Measurements from ENCODE around the gene RAPGEF5.

RAPGEF5 gene

DNA sequence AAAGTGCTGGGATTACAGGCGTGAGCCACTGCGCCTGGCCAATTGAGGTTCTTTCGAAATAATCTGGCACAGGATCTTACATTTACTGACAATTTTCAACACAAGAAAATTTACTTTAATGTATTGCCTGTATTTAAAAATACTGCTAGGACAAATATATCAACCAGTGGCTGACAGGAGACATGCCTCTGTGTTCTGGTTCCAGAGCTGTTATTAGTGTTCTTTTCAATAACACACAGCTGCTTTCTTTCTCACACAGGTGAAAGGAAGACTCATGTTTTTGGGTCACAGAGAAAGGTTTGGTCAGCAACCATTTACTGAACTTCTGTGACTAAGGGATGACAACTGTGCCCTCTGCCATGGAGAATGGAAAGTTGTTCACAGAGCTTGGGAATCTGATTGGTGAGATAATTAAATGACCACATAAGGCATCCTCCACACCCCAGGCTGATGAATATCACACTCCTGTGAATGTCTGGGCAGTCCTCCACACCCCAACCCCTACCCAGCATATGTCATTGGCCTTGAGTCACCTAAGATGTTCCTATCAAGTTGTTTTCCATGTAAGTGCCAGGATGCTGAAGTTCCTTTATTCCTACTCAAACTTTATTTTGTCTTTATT, 180.1 kb downstream of the RAPGEF5 start:
- no peak for DNase-seq
- CTCF ChIA-PET = no interaction called here
- peaks cover 13% of the 10 kb centered on the region for H3K27me3 Mint-ChIP-seq
- H3K27ac Mint-ChIP-seq = no peak overlapping the region
- H3K9me3 Mint-ChIP-seq = no peaks in the 10 kb centered on the region
- peaks cover 18% of the 10 kb centered on the region for H3K4me1 Mint-ChIP-seq
- no peak overlapping the region for H3K4me3 Mint-ChIP-seq
- no peaks in the 10 kb centered on the region for H3K36me3 Mint-ChIP-seq

DNA sequence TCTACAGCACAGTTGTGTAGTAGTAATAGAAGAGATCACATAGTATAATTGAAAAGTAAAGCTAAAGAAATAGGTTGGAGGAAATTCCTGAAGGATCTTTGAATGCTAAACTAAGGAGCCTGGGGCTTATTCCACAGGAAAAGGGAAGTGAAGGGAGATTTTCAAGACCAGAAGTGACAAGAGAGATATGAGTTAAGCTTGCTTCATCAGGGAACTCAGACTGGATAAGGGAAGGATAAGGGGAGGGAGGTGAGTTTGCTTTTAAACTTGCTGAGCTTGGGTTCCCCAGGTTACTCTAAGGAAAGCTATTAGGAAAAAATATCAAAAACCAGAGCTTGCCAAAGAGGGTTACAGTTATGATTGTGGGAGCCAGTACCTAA, 182.4 kb downstream of the RAPGEF5 start:
- Mint-ChIP-seq H3K9me3 (no peaks in the 10 kb centered on the region), H3K27ac (peak overlapping the region; percentile 1), H3K4me3 (no peak overlapping the region), H3K36me3 (no peaks in the 10 kb centered on the region), H3K4me1 (peaks cover 18% of the 10 kb centered on the region), H3K27me3 (peaks cover 13% of the 10 kb centered on the region)
- DNase-seq = no peak
- CTCF ChIA-PET = no interaction called here

DNA sequence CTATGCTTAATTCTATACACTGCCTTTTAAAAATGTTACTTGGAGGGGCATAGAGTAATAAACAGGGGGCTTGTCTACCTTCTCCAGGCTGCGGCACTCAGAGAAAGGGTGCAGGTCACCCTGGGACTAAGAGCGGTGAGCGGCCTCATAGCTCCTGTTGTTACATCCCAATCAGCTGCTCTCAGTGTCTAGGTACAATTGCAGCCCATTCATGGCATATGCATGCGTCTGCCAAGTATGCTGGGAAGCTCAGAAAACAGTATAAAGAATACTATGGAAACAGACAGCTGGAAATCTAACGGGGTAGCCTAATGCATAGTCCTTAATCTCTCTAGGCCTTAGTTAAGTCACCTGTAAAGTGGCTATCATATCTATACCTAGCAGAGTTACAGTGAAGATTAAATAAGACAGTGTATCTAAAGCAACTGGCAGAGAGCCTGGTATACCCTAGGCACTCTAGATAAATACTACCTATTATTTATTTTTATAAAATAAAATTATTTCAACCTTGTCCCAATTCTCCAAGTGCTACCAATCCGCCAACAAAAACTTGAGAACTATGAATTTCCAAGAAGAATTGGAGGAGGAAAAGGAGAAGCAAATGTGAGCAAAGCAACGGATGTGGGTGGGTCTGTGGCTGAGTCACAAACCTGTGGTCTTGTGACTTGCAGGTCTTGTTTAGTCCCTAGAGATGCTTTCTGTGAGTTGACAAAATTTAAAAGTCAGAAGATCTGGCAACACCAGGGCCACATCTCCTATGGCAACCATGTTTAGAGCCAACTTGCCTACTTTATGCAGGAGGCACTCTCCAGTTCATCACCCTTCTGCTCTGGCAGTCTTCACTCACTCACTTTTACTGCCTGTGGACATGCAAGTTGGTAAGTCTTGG, 183.0 kb downstream of the RAPGEF5 start:
- H3K4me3 Mint-ChIP-seq = no peak overlapping the region
- DNase-seq = peak; percentile 75
- CTCF ChIA-PET = no interaction called here

DNA sequence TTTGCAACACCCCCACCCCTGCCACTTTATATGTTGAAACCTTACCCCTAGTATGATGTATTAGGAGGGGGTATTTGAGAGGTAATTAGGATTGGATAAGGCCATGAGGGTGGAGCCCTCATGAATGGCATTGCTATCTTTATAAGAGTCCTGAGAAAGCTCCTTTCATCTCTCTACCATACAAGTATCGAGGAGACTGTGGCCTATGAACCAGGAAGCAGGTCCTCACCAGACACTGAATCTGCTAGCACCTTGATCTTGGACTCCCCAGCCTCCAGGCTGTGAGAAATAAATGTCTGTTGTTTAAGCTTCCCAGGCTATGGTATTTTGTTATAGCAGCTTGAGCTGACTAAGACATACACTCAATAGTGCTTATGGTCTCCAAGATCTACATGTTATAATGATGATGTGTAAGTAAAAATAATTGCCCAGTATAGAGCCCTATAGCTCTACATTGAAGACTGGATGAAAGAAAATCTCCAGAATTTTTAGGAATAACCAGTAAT, 188.8 kb downstream of the RAPGEF5 start:
- H3K9me3 Mint-ChIP-seq = no peaks in the 10 kb centered on the region
- CTCF ChIA-PET = no interaction called here
- no peak overlapping the region for H3K27ac Mint-ChIP-seq
- peaks cover 12% of the 10 kb centered on the region for H3K27me3 Mint-ChIP-seq
- H3K4me3 Mint-ChIP-seq = no peak overlapping the region
- H3K36me3 Mint-ChIP-seq = no peaks in the 10 kb centered on the region
- peaks cover 1% of the 10 kb centered on the region for H3K4me1 Mint-ChIP-seq
- DNase-seq = no peak

More for the DNA sequence above, 183.0 kb downstream of the RAPGEF5 start:
- Mint-ChIP-seq H3K27me3 (peaks cover 13% of the 10 kb centered on the region), H3K27ac (peak overlapping the region; percentile 1), H3K36me3 (no peaks in the 10 kb centered on the region), H3K4me1 (peaks cover 18% of the 10 kb centered on the region), H3K9me3 (no peaks in the 10 kb centered on the region)

DNA sequence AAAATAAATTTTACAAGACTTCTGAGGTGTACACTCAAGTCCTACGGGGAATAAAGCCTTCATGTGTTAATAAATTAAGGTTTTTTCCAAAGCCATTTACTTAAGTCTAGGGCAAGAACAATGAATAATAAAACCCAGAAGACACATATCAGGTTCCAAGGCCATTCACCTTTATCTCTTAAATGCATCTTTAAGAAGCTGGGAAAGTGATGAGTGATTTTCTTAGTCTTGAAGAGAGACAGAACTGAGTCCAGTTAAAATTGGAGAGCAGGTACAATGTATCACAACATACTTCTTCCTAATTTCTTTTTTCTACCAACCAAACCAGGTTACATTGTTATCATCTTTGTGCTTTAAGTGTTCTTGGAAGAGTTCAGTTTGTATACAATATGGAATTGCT, 189.5 kb downstream of the RAPGEF5 start:
- Mint-ChIP-seq H3K9me3 (no peaks in the 10 kb centered on the region), H3K4me1 (no peaks in the 10 kb centered on the region), H3K27ac (no peak overlapping the region), H3K36me3 (no peaks in the 10 kb centered on the region), H3K4me3 (no peak overlapping the region), H3K27me3 (peaks cover 12% of the 10 kb centered on the region)
- no peak for DNase-seq
- CTCF ChIA-PET = no interaction called here

DNA sequence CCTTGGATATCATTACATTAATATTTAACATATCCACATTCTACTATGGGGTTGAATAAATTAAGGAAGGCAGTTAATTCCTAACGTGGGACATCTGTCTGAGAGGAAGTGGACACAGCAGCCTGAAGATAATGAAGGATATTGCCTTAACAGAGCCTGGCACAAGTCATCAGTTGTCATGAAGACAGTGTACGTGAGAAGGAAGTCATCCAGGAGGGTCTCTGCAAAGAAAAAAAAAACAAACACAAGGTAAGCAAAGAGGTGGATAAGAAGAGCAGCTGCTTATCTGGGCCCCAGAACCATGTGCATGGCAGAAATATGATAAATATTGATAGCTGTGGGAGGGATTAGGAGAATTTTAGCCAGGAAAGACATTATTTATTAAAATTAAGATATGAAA, 190.0 kb downstream of the RAPGEF5 start:
- no peak for DNase-seq
- H3K4me3 Mint-ChIP-seq = no peak overlapping the region
- CTCF ChIA-PET = no interaction called here
- peaks cover 12% of the 10 kb centered on the region for H3K27me3 Mint-ChIP-seq
- no peaks in the 10 kb centered on the region for H3K36me3 Mint-ChIP-seq
- no peaks in the 10 kb centered on the region for H3K9me3 Mint-ChIP-seq
- no peaks in the 10 kb centered on the region for H3K4me1 Mint-ChIP-seq
- H3K27ac Mint-ChIP-seq = no peak overlapping the region

DNA sequence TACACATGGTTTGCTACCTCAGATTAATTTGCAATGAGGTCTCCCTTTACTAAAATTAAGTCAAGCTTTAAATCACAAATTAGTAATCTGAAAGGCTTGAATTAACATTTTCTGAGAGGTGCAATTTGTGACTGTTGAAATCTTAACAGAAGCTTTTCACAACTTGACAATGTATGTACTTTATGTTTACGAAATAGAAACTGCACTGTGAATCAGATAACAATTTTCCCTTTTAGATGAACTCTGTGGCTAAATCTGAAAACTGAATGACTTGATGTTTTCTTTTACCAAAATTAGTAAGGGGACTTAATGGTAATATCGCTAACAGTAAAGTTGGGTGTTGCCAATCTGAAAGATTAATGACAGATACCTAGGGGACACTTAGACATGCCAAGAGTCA, 197.6 kb downstream of the RAPGEF5 start:
- Mint-ChIP-seq H3K4me1 (peaks cover 3% of the 10 kb centered on the region), H3K4me3 (no peak overlapping the region), H3K27ac (no peak overlapping the region), H3K9me3 (no peaks in the 10 kb centered on the region), H3K36me3 (no peaks in the 10 kb centered on the region), H3K27me3 (peaks cover 11% of the 10 kb centered on the region)
- no peak for DNase-seq
- CTCF ChIA-PET = no interaction called here

DNA sequence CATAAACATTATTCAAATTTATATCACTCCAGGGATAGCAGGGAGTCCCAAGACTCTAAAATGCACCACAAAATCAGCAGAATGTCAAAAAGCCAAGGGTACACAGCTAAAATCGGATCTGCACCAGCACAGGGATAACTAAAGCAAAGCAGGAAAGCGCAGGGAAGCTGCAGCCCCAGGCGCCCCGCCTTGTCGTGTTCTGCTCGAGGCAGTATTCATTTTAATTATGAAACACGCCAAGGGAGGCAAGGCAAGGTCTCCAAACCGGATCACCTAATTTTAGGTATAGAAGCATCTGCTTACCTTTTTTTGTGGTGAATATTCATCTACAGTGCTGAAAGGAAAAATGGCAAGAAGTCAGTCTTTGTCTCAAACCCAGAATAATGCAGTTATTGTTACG, 199.4 kb downstream of the RAPGEF5 start:
- Mint-ChIP-seq H3K9me3 (no peaks in the 10 kb centered on the region), H3K27ac (no peak overlapping the region), H3K27me3 (peaks cover 11% of the 10 kb centered on the region), H3K36me3 (no peaks in the 10 kb centered on the region), H3K4me3 (no peak overlapping the region), H3K4me1 (peaks cover 14% of the 10 kb centered on the region)
- no peak for DNase-seq
- CTCF ChIA-PET = no interaction called here

DNA sequence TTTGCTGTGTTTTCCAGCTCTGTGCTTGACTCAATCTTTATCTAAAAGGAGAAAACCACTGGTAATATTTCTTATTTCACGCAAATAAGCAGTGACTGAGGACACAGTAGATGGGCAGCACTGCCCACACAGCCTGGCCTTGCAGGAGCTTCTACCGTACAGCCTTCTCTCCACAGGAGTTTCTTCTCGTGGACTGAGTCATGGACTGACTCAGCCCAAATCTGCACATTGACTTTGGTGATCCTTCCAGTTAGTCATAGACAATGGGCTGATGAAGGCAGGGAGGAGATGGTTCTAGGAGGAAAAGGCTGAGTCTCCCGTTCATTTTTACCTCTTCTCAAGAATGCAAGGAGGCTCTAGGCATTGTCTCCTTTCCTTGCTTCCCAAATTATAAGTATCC, 200.7 kb downstream of the RAPGEF5 start:
- Mint-ChIP-seq H3K4me1 (peaks cover 14% of the 10 kb centered on the region), H3K27me3 (peaks cover 11% of the 10 kb centered on the region), H3K36me3 (no peaks in the 10 kb centered on the region), H3K4me3 (no peak overlapping the region), H3K27ac (no peak overlapping the region), H3K9me3 (no peaks in the 10 kb centered on the region)
- CTCF ChIA-PET = interaction anchor here (0.8 kb wide), 1 partner anchor 404 kb away, joined by 3 read pairs; no protein-coding TSS in a partner anchor
- no peak for DNase-seq

DNA sequence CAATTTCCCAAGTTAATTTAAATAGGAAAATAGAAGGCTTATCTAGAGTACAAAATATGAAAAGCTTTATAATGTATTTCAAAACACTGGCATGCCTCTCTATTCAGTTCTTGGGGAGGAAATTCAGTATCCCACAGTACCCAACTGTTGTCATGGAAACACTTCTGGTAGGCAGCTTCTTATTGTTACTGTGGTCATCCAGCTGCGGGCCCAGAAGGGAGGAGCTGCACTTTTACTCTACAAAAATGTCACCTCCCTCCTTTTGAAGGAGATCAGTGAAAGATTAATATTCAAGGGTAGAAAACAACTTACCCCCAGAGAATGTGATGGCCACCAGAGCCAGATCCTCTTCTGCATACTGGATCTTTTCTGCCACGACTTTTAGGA, 202.8 kb downstream of the RAPGEF5 start:
- Mint-ChIP-seq H3K9me3 (no peaks in the 10 kb centered on the region), H3K36me3 (no peaks in the 10 kb centered on the region), H3K27me3 (peaks cover 11% of the 10 kb centered on the region), H3K4me3 (no peak overlapping the region), H3K4me1 (peaks cover 14% of the 10 kb centered on the region), H3K27ac (no peak overlapping the region)
- peak; percentile 22 for DNase-seq
- CTCF ChIA-PET = interaction anchor here (1.4 kb wide), 1 partner anchor 10 kb away, joined by 3 read pairs; no protein-coding TSS in a partner anchor

DNA sequence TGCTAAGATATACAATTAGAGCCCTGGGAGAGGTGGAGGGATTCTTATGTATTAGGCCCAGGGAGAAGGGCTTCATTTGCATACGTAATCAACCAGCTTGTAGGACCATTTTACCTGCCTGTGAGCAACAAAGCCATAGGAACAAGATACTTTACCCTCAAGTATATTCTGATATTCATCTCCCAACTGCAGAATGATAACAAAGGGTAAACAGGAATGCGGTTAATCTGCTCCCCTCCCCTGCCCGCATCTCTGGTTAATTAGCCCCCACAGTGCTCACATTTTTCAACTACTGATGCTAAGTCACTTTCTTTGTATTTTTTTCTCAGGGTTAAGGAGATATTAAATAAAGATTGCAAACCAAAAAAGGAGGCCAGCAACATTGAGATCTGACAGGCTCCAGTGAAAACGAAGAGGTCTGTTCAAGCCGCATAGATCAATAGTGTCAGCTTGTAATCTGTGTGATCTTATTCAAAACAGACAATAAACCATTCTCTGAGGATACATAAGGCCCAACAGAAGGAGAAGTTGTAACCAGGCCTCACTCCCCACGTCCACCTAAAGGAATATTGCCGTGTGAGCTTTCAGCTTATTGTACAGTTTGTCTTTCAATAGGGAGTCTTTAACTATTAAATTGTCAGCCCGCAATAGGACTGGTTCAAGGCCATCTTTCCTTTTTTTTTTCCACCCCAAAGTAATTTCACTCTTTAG, 203.4 kb downstream of the RAPGEF5 start:
- Mint-ChIP-seq H3K4me1 (peaks cover 16% of the 10 kb centered on the region), H3K9me3 (no peaks in the 10 kb centered on the region), H3K4me3 (no peak overlapping the region), H3K27me3 (peaks cover 11% of the 10 kb centered on the region), H3K27ac (no peak overlapping the region), H3K36me3 (no peaks in the 10 kb centered on the region)
- no peak for DNase-seq
- CTCF ChIA-PET = interaction anchor here (0.9 to 2.3 kb wide), 3 partner anchors 9 to 43 kb away, joined by 3 to 8 read pairs (median 3); no protein-coding TSS in a partner anchor

DNA sequence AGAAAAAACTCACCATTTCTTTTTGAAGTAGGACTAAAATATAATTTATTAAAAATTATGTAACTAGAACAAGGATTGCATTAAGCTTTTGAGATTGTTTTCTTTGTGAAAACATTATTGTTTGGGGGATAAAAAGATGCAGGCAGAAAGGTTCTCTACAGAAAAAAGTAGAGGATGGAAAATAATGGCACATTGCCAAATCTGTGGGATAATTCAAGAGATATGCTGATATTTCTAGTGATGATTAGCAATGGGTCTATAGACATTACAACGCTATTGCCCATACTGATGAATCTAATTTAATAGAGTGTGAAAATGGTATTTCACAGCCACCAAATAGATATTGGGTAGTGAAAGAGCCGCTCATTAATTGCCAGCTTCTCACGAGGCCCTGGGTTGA, 204.3 kb downstream of the RAPGEF5 start:
- no peaks in the 10 kb centered on the region for H3K36me3 Mint-ChIP-seq
- H3K9me3 Mint-ChIP-seq = no peaks in the 10 kb centered on the region
- H3K27ac Mint-ChIP-seq = no peak overlapping the region
- H3K27me3 Mint-ChIP-seq = peaks cover 11% of the 10 kb centered on the region
- H3K4me1 Mint-ChIP-seq = peaks cover 25% of the 10 kb centered on the region
- DNase-seq = no peak
- H3K4me3 Mint-ChIP-seq = no peak overlapping the region
- CTCF ChIA-PET = interaction anchor here (0.9 to 2.3 kb wide), 2 partner anchors 39 to 42 kb away, joined by 3 to 8 read pairs; no protein-coding TSS in a partner anchor

DNA sequence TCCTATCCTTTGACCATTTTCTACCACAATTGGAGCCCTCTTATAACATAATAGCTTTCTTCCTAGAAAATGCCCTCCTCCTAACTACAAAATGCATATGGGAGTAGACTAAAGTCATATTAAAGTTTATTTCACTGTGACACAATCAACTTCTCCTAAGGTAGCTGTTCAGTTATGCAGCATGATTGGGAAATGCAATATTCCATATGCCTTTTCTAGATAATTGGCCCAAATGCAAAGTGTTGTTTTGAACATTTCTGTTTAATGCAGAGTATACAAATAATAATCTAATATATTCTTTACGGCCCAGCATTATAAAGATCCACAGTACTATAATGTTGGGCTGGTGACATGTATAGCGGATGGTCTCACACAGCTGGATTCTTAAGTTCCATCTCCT, 205.1 kb downstream of the RAPGEF5 start:
- Mint-ChIP-seq H3K36me3 (no peaks in the 10 kb centered on the region), H3K4me1 (peaks cover 31% of the 10 kb centered on the region), H3K27ac (no peak overlapping the region), H3K27me3 (peaks cover 3% of the 10 kb centered on the region), H3K9me3 (no peaks in the 10 kb centered on the region), H3K4me3 (no peak overlapping the region)
- CTCF ChIA-PET = interaction anchor here (2.3 kb wide), 1 partner anchor 41 kb away, joined by 8 read pairs; no protein-coding TSS in a partner anchor
- no peak for DNase-seq

DNA sequence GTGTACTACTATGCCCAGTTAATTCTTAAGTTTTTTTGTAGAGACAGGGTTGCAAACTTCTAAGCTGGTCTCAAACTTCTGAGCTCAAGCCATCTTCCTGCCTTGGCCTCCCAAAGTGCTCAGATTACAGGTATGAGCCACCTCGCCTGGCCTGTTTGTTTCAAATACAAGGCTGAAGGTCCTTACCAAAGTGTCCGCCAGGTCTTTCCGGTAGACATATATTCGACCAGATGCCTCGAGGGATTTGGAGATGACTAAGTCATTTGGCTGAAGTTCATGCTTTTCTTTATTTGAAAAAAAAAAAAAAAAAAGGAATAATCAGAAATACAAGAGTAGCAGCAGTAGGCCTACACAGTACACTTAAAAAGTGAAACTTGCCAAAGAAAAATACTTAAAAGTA, 206.7 kb downstream of the RAPGEF5 start:
- no peak overlapping the region for H3K4me3 Mint-ChIP-seq
- DNase-seq = no peak
- H3K36me3 Mint-ChIP-seq = no peaks in the 10 kb centered on the region
- H3K4me1 Mint-ChIP-seq = peaks cover 35% of the 10 kb centered on the region
- H3K27me3 Mint-ChIP-seq = no peaks in the 10 kb centered on the region
- no peak overlapping the region for H3K27ac Mint-ChIP-seq
- CTCF ChIA-PET = no interaction called here
- H3K9me3 Mint-ChIP-seq = no peaks in the 10 kb centered on the region
